ENCODE measurements around the gene MEOX2.

MEOX2 gene

GRCh38 chr7:15604166-15604565 is 82.3 kb downstream of the MEOX2 start:
- no peak overlapping the region for H3K4me3 ChIP-seq
- no peak overlapping the region for H3K27ac ChIP-seq
- no peak for DNase-seq (ENCODE audit: low spot score)
- no peak for TF ChIP-seq CTCF (IDR thresholded peaks at IDR 0.05)

- no peak overlapping the region for H3K4me3 ChIP-seq
- no peak for TF ChIP-seq CTCF (IDR thresholded peaks at IDR 0.05)
- DNase-seq (ENCODE audit: low spot score), result no peak
- H3K27ac ChIP-seq, result no peak overlapping the region
Measured at GRCh38 chr7:15603124-15603523, 83.4 kb downstream of the MEOX2 start.

- no peak overlapping the region for H3K27ac ChIP-seq
- H3K4me3 ChIP-seq, result no peak overlapping the region
- no peak for DNase-seq (ENCODE audit: low spot score)
- TF ChIP-seq CTCF (IDR thresholded peaks at IDR 0.05), result no peak
Measured at GRCh38 chr7:15602236-15602635, 84.2 kb downstream of the MEOX2 start.

GRCh38 chr7:15601175-15601574 is 85.3 kb downstream of the MEOX2 start:
- DNase-seq (ENCODE audit: low spot score), result no peak
- TF ChIP-seq CTCF (IDR thresholded peaks at IDR 0.05), result no peak
- Histone ChIP-seq H3K27ac (no peak overlapping the region), H3K4me3 (no peak overlapping the region)

DNA sequence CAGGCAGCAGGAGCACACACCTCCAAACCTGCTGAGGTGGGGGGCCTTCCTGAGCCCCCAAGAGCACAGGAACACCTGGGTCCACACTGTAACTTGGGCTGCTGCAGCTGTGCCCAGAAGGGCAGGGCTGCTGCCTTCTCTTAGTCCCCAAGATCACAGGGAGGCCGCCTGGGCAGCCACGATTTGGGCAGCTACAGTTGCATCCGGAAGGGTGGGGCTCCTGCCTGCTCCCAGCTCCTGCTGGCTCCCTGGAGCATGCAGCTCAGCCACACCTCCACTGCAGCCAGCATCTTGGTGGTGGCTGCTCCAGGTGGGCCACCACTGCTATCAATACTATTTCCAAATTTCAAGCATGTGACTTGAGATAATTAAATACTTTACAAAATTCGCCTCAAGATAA is 86.2 kb downstream of the MEOX2 start:
- Histone ChIP-seq H3K4me3 (no peak overlapping the region), H3K27ac (no peak overlapping the region)
- no peak for DNase-seq (ENCODE audit: low spot score)
- TF ChIP-seq CTCF (IDR thresholded peaks at IDR 0.05), result no peak

DNA sequence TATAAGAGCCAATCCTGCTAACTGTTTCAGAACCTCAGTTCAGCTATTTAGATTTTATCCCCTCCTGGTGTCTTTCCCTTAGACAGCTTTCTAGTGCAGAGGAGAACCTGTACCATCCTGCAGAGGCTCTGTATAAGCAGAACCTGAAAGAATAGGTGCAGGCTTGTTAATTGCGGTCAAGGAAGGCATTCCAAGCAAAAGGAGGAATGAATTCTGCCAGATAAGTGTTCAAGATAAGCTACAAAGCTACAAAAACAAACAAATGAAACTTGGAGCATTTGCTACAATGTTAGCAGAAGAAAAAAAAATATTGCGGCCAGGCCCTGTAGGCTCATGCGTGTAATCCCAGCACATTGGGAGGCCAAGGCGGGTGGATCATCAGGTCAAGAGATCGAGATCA is 92.0 kb downstream of the MEOX2 start:
- Histone ChIP-seq H3K27ac (no peak overlapping the region), H3K4me3 (no peak overlapping the region)
- no peak for DNase-seq (ENCODE audit: low spot score)
- no peak for TF ChIP-seq CTCF (IDR thresholded peaks at IDR 0.05)

DNA sequence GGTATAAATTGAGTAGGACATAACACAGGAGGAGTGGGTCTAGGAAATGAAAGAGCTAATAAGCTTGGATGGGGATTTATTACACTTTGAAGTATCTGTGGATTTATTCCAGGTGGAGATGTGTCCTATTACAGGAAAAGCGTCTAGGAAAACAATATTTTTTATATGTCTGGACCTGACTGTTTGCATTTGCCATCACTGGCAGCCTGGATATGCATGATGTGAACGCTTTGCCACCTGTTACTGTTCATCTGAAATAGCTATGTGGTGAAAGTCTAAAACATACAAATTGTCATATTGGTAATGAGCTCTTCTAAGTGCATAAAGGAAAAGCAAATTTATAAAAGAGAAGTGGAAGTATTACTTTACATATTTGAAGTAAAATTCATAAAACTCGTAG is 93.1 kb downstream of the MEOX2 start:
- Histone ChIP-seq H3K27ac (no peak overlapping the region), H3K4me3 (no peak overlapping the region)
- no peak for TF ChIP-seq CTCF (IDR thresholded peaks at IDR 0.05)
- no peak for DNase-seq (ENCODE audit: low spot score)

Data from coronary artery (tissue), 2 donors.